HG03432 (cell line): ENCODE results near the gene FBXW2.
A peak's percentile ranks its signal among the peaks of the same experiment; 100 is the strongest.

ENCODE experiments used
- ATAC-seq: cut with Tn5 transposase; IDR thresholded peaks from one replicate; pipeline ENCODE4 v1.9.1; 2021; ENCODE audit warnings: mild to moderate bottlenecking, moderate library complexity; ENCODE audit not compliant: unreplicated experiment

Gene FBXW2

GRCh38 chr9:120715389-120715924 lies 77.8 kb downstream of the FBXW2 start:
- ATAC-seq: no peak

GRCh38 chr9:120714846-120715388 lies 78.3 kb downstream of the FBXW2 start:
- peak; percentile 27 for ATAC-seq

GRCh38 chr9:120714088-120714845 lies 78.9 kb downstream of the FBXW2 start, which contains the start of gene MEGF9:
Gene MEGF9, minus strand, starts transcription at chr9:120714470. Its CDS starts 112 bp downstream, at chr9:120714358.
- ATAC-seq: peak; percentile 97

- ATAC-seq: no peak
Measured at GRCh38 chr9:120713257-120714087, 79.7 kb downstream of the FBXW2 start.

DNA sequence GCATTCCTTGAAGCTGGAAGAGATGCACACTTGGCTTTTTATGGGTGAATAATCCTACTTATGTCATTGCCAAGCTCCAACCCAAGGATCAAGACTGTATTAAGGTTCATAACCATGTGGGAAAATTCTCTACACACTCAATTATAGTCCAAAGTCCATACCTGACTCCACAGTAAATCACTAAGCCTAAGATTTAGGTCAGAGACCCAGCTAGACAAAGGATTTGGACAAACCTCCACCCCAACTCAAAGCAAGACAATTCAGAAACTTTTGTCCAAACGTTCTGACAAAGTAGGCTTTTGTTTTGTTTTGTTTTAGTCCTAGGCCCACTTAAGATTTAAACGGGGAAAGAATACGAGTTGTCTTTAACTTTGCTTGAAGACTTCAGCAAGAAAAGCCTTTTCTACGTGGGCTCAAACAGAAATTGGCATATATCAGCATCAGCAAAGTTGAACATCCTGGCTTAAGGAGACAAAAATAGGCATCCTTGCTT lies 80.6 kb downstream of the FBXW2 start:
- no peak for ATAC-seq

GRCh38 chr9:120711841-120712538 lies 81.2 kb downstream of the FBXW2 start:
- ATAC-seq: no peak

- no peak for ATAC-seq
Measured at GRCh38 chr9:120711354-120711753, 81.9 kb downstream of the FBXW2 start.

DNA sequence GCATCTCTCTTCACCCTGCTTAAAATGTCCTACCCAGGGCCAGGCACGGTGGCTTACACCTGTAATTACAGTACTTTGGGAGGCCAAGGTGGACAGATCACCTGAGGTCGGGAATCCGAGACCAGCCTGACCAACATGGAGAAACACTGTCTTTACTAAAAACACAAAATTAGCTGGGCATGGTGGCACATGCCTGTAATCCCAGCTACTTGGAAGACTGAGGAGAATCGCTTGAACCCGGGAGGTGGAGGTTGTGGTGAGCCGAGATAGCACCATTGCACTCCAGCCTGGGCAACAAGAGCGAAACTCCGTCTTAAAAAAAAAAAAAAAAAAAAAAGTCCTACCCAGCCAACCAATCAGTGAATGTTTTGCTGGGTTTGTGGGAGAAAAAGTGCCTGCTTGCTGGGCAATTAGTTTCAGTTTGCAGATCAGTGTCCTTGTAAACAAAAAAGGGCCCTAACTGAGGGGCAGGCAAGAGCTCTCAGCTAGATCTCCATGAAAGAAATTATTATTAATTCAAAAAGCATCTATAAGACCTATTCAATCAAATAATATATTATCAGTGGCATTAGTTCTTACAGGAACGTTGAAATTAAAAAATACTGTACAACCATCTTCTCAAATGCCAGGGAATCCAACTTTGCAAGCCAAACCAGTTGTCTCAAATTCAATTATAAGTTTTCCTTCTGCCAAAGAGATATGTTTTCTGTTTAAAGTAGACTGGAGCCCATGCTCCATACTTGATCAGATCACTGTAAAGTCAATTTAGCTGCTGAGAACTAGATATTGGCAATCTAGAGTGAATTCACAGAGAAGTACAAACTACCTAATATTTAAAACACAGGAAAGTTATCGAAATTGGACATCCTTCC lies 82.9 kb downstream of the FBXW2 start:
- ATAC-seq: no peak

DNA sequence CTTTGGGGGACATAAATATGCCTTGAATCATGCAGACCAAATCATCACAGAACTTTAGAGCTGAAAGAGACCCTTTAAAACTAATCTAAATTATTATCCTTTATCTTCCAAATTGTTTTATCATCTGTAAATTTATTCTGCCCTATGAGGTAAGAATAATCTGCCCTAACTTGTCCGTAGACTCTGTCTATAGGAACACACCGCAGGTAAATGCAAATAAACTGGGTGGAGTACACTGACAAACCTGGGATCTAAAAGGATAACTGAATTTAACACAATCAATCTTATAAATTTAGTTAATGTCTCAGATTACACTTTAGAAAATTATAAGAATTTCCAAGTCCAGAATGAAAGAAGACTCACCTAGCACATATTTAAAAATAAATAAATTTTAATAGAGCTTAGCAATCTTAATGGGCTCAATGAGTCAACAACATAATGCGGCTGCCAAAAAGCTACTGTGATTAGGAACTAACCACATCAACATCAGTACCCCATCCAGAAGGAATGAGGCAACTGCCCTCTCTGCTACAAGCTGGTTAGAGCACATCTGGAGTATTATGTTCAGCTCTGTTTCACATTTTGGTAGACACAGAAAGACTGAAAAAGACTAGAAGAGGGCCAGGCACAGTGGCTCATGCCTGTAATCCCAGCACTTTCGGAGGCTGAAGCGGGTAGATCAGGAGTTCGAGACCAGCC lies 84.5 kb downstream of the FBXW2 start:
- ATAC-seq: no peak

- ATAC-seq: no peak
Measured at GRCh38 chr9:120707170-120707569, 86.0 kb downstream of the FBXW2 start.
